Fibroblast of gingiva (primary cell): ENCODE data around the gene ERLIN1.
"Not testable (repeated sequence)": the region's sequence is repeated elsewhere in the genome, so short reads cannot be mapped to it uniquely, and the experiment has no call there.

Experiments
- DNase-seq: peaks from one replicate; pipeline ENCODE4 v3.0.0-alpha.2; 2011; ENCODE audit warnings: low read depth

The ERLIN1 gene

GRCh38 chr10:100133801-100134200 is 52.0 kb downstream of the ERLIN1 start:
- no peak for DNase-seq

- DNase-seq, result no peak
Measured at GRCh38 chr10:100132427-100132826, 53.4 kb downstream of the ERLIN1 start.

GRCh38 chr10:100131571-100131970 is 54.3 kb downstream of the ERLIN1 start:
- DNase-seq, result no peak

GRCh38 chr10:100130831-100131230 is 55.0 kb downstream of the ERLIN1 start:
- no peak for DNase-seq

GRCh38 chr10:100129424-100129823 is 56.4 kb downstream of the ERLIN1 start:
- no peak for DNase-seq

GRCh38 chr10:100128951-100129350 is 56.9 kb downstream of the ERLIN1 start:
- DNase-seq, result no peak

GRCh38 chr10:100125335-100125734 is 60.5 kb downstream of the ERLIN1 start:
- DNase-seq, result not testable (repeated sequence)

GRCh38 chr10:100124097-100124496 is 61.7 kb downstream of the ERLIN1 start:
- no peak for DNase-seq

- DNase-seq, result no peak
Measured at GRCh38 chr10:100122780-100123179, 63.0 kb downstream of the ERLIN1 start.

GRCh38 chr10:100120550-100120949 is 65.3 kb downstream of the ERLIN1 start:
- DNase-seq, result no peak

GRCh38 chr10:100119726-100120125 is 66.1 kb downstream of the ERLIN1 start:
- DNase-seq, result no peak

- DNase-seq, result no peak
Measured at GRCh38 chr10:100114976-100115770, 70.7 kb downstream of the ERLIN1 start.

- DNase-seq, result no peak
Measured at GRCh38 chr10:100114460-100114859, 71.4 kb downstream of the ERLIN1 start.

GRCh38 chr10:100109670-100110069 is 76.2 kb downstream of the ERLIN1 start:
- DNase-seq, result no peak

GRCh38 chr10:100106865-100107264 is 79.0 kb downstream of the ERLIN1 start:
- DNase-seq, result no peak

- no peak for DNase-seq
Measured at GRCh38 chr10:100104300-100104699, 81.5 kb downstream of the ERLIN1 start.

GRCh38 chr10:100103581-100103980 is 82.2 kb downstream of the ERLIN1 start:
- DNase-seq, result peak; percentile 27

- DNase-seq, result no peak
Measured at GRCh38 chr10:100101192-100102076, 84.4 kb downstream of the ERLIN1 start.

GRCh38 chr10:100100651-100101184 is 85.1 kb downstream of the ERLIN1 start:
- DNase-seq, result no peak
